ENCODE data around the gene C19orf47.
"Not testable (repeated sequence)": the region's sequence is repeated elsewhere in the genome, so short reads cannot be mapped to it uniquely, and the experiment has no call there.

Gene C19orf47

GRCh38 chr19:40348961-40349507 is 837 bp upstream of the C19orf47 start:
- peak; percentile 75 for DNase-seq (ENCODE audit: low spot score)

- no peak for DNase-seq (ENCODE audit: low spot score)
Observed at GRCh38 chr19:40344422-40344821, 3.8 kb downstream of the C19orf47 start.

GRCh38 chr19:40342644-40343311 is 5.4 kb downstream of the C19orf47 start:
- no peak for DNase-seq (ENCODE audit: low spot score)

- DNase-seq (ENCODE audit: low spot score) = peak; percentile 42
Observed at GRCh38 chr19:40341601-40342482, 6.4 kb downstream of the C19orf47 start.

- no peak for DNase-seq (ENCODE audit: low spot score)
Observed at GRCh38 chr19:40339018-40339728, 9.0 kb downstream of the C19orf47 start.

- DNase-seq (ENCODE audit: low spot score) = no peak
Observed at GRCh38 chr19:40337594-40337993, 10.6 kb downstream of the C19orf47 start.

GRCh38 chr19:40337107-40337506 is 11.1 kb downstream of the C19orf47 start:
- no peak for DNase-seq (ENCODE audit: low spot score)

- no peak for DNase-seq (ENCODE audit: low spot score)
Observed at GRCh38 chr19:40336601-40336900, 11.6 kb downstream of the C19orf47 start.

- DNase-seq (ENCODE audit: low spot score) = no peak
Observed at GRCh38 chr19:40335855-40336600, 12.2 kb downstream of the C19orf47 start.

- DNase-seq (ENCODE audit: low spot score) = no peak
Observed at GRCh38 chr19:40335101-40335500, 13.1 kb downstream of the C19orf47 start.

GRCh38 chr19:40333083-40333482 is 15.1 kb downstream of the C19orf47 start:
- not testable (repeated sequence) for DNase-seq (ENCODE audit: low spot score)

- no peak for DNase-seq (ENCODE audit: low spot score)
Observed at GRCh38 chr19:40332669-40333068, 15.5 kb downstream of the C19orf47 start.

GRCh38 chr19:40331052-40331451 is 17.1 kb downstream of the C19orf47 start:
- DNase-seq (ENCODE audit: low spot score) = no peak

GRCh38 chr19:40326201-40326600 is 22.0 kb downstream of the C19orf47 start:
- DNase-seq (ENCODE audit: low spot score) = no peak

GRCh38 chr19:40323705-40324104 is 24.5 kb downstream of the C19orf47 start:
- no peak for DNase-seq (ENCODE audit: low spot score)

GRCh38 chr19:40322951-40323615 is 25.1 kb downstream of the C19orf47 start:
- no peak for DNase-seq (ENCODE audit: low spot score)

- DNase-seq (ENCODE audit: low spot score) = no peak
Observed at GRCh38 chr19:40322271-40322610, 26.0 kb downstream of the C19orf47 start.

- no peak for DNase-seq (ENCODE audit: low spot score)
Observed at GRCh38 chr19:40321566-40322270, 26.5 kb downstream of the C19orf47 start.

GRCh38 chr19:40321076-40321475 is 27.1 kb downstream of the C19orf47 start:
- DNase-seq (ENCODE audit: low spot score) = no peak

- DNase-seq (ENCODE audit: low spot score) = no peak
Observed at GRCh38 chr19:40320558-40320935, 27.6 kb downstream of the C19orf47 start.

- DNase-seq (ENCODE audit: low spot score) = no peak
Observed at GRCh38 chr19:40317338-40317737, 30.9 kb downstream of the C19orf47 start.

Measured in GM03348 (cell line).